MCF 10A (cell line): ENCODE data around the gene LRRC49. TPM values are rescaled to one million over a fixed set of nuclear protein-coding genes. Genes with fewer than 3 reads are reported as not detected.

Experiments used
- BruUV-seq: library from RNA; stranded (reverse); fragments of 400-500 nt; replicated peaks from 2 replicates; lab custom pipeline; 2021; lab: Mats Ljungman, UMichigan
- CTCF ChIA-PET: fragments of 300-600 bp; sonication (Branson Sonifier 250); formaldehyde crosslinking; extraction: SDS; loops from one replicate; lab custom pipeline; 2021; ENCODE audit warnings: antibody characterized with exemption, inconsistent platforms; lab: Yijun Ruan, JAX
- POLR2A ChIA-PET: fragments of 300-600, 350-650 bp; sonication (Branson Sonifier 250); formaldehyde crosslinking; extraction: SDS; loops from one replicate; lab custom pipeline; 2020; ENCODE audit warnings: antibody characterized with exemption, inconsistent platforms; lab: Yijun Ruan, JAX
- DNase-seq: peaks from one replicate; pipeline ENCODE4 v3.0.0-alpha.2; 2018; ENCODE audit not compliant: unreplicated experiment
- H3K27ac Mint-ChIP-seq: one replicate; pipeline ENCODE4 v1.8.0; 2022; ENCODE audit warnings: mild to moderate bottlenecking, low read depth, mixed read lengths; ENCODE audit not compliant: unreplicated experiment
- H3K27me3 Mint-ChIP-seq: one replicate; pipeline ENCODE4 v1.8.0; 2022; ENCODE audit warnings: mixed read lengths; ENCODE audit not compliant: insufficient read depth, unreplicated experiment
- H3K36me3 Mint-ChIP-seq: one replicate; pipeline ENCODE4 v1.8.0; 2022; ENCODE audit warnings: mild to moderate bottlenecking, moderate library complexity, mixed read lengths; ENCODE audit not compliant: insufficient read depth, unreplicated experiment
- H3K4me1 Mint-ChIP-seq: one replicate; pipeline ENCODE4 v1.8.0; 2022; ENCODE audit warnings: mixed read lengths; ENCODE audit not compliant: insufficient read depth, unreplicated experiment
- H3K4me3 Mint-ChIP-seq: one replicate; pipeline ENCODE4 v1.8.0; 2022; ENCODE audit warnings: mild to moderate bottlenecking, moderate library complexity, mixed read lengths; ENCODE audit not compliant: unreplicated experiment
- H3K9me3 Mint-ChIP-seq: one replicate; pipeline ENCODE4 v1.8.0; 2022; ENCODE audit warnings: mixed read lengths; ENCODE audit not compliant: unreplicated experiment
- intact Hi-C: fragments of 100-400 bp; cut with micrococcal nuclease; formaldehyde crosslinking; loops from 2 replicates; pipeline ENCODE4 v1.14.1; 2022
- total RNA-seq: library from RNA; stranded (reverse); gene quantifications from 2 replicates; pipeline ENCODE4 v1.2.3, GENCODE V29; 2022
- TF ChIP-seq, protein P1 (sequence below): fragments of 200-600 bp; IDR thresholded peaks from one replicate; pipeline ENCODE4 v1.8.0; 2022; ENCODE audit warnings: antibody characterized with exemption, mild to moderate bottlenecking; ENCODE audit not compliant: unreplicated experiment

LRRC49 gene
- total RNA-seq, 1 experiment from 2014 or later: 8.4 TPM

- peaks cover 11% of the 10 kb centered on the region for H3K9me3 Mint-ChIP-seq
- intact Hi-C loops: no loop called here
- no TSS peak for BruUV-seq
- peaks cover 9% of the 10 kb centered on the region for H3K4me1 Mint-ChIP-seq
- ChIA-PET POLR2A (interaction anchor here (0.6 to 1.3 kb wide), 5 partner anchors 12 to 783 kb away, joined by 3 to 6 read pairs (median 5); partner anchors contain the start of gene THSD4), CTCF (interaction anchor here (0.6 to 1.0 kb wide), 2 partner anchors 52 to 59 kb away, joined by 3 read pairs; partner anchors contain the start of gene THSD4)
- TF ChIP-seq, protein P1, sequence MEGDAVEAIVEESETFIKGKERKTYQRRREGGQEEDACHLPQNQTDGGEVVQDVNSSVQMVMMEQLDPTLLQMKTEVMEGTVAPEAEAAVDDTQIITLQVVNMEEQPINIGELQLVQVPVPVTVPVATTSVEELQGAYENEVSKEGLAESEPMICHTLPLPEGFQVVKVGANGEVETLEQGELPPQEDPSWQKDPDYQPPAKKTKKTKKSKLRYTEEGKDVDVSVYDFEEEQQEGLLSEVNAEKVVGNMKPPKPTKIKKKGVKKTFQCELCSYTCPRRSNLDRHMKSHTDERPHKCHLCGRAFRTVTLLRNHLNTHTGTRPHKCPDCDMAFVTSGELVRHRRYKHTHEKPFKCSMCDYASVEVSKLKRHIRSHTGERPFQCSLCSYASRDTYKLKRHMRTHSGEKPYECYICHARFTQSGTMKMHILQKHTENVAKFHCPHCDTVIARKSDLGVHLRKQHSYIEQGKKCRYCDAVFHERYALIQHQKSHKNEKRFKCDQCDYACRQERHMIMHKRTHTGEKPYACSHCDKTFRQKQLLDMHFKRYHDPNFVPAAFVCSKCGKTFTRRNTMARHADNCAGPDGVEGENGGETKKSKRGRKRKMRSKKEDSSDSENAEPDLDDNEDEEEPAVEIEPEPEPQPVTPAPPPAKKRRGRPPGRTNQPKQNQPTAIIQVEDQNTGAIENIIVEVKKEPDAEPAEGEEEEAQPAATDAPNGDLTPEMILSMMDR: no peak
- no peak overlapping the region for H3K4me3 Mint-ChIP-seq
- H3K27me3 Mint-ChIP-seq: no peaks in the 10 kb centered on the region
- no peak for DNase-seq
- no peaks in the 10 kb centered on the region for H3K36me3 Mint-ChIP-seq
- H3K27ac Mint-ChIP-seq: peak overlapping the region; percentile 42
Measured at GRCh38 chr15:71056111-71056510, 163.5 kb downstream of the LRRC49 start.

DNA sequence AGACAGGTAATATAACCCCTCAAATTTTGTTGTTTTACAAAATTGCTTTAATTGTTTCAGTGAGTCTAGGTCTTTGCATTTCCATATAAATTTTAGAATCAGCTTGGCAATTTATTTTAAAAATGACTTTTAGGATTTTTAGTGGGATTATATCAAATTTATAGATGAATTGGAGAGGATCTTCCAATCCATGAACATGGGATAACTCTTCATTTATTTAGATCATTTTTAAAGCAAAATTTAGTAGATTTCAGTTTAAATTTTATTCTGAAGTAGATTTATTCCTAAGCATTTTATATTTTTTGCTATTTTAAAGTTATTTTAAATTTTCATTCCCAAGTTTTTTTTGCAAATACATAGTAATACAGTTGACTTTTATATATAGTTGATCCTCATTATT is 164.5 kb downstream of the LRRC49 start:
- Mint-ChIP-seq H3K36me3 (no peaks in the 10 kb centered on the region), H3K27ac (no peak overlapping the region), H3K9me3 (peaks cover 17% of the 10 kb centered on the region), H3K4me1 (peaks cover 9% of the 10 kb centered on the region), H3K4me3 (no peak overlapping the region), H3K27me3 (no peaks in the 10 kb centered on the region)
- intact Hi-C loops: no loop called here
- no TSS peak for BruUV-seq
- CTCF ChIA-PET: interaction anchor here (0.6 to 1.0 kb wide), 2 partner anchors 51 to 99 kb away, joined by 3 read pairs; no protein-coding TSS in a partner anchor
- TF ChIP-seq, protein P1: no peak
- POLR2A ChIA-PET: interaction anchor here (0.7 to 1.3 kb wide), 4 partner anchors 13 to 58 kb away, joined by 3 to 6 read pairs (median 4); partner anchors contain the start of gene THSD4
- no peak for DNase-seq

DNA sequence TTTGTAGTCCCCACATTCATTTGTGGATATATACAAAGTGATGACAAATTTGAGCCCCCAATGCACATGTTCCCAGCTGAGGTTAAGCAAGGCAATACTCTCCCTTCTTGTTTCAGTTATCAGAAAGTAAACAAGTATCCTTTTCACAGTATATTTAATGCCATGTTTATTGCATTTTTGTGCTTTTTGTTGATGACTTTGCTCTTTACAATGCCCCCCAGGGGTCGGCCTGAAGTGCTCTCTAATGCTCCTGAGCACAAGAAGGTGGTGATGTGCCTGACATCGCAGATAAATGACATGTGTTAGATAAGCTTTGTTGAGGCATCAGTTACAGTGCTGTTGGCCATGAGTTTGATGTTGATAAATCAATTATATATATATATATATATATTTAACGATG is 165.0 kb downstream of the LRRC49 start:
- no peaks in the 10 kb centered on the region for H3K27me3 Mint-ChIP-seq
- peaks cover 9% of the 10 kb centered on the region for H3K4me1 Mint-ChIP-seq
- ChIA-PET CTCF (no interaction called here), POLR2A (no interaction called here)
- intact Hi-C loops: no loop called here
- BruUV-seq: no TSS peak
- H3K27ac Mint-ChIP-seq: no peak overlapping the region
- TF ChIP-seq, protein P1: no peak
- DNase-seq: no peak
- peaks cover 17% of the 10 kb centered on the region for H3K9me3 Mint-ChIP-seq
- H3K36me3 Mint-ChIP-seq: no peaks in the 10 kb centered on the region
- no peak overlapping the region for H3K4me3 Mint-ChIP-seq

- no peaks in the 10 kb centered on the region for H3K36me3 Mint-ChIP-seq
- no peak overlapping the region for H3K27ac Mint-ChIP-seq
- intact Hi-C loops: no loop called here
- no peaks in the 10 kb centered on the region for H3K27me3 Mint-ChIP-seq
- no peak for DNase-seq
- H3K4me1 Mint-ChIP-seq: no peaks in the 10 kb centered on the region
- no peak overlapping the region for H3K4me3 Mint-ChIP-seq
- H3K9me3 Mint-ChIP-seq: peaks cover 17% of the 10 kb centered on the region
- CTCF ChIA-PET: interaction anchor here (0.5 to 0.6 kb wide), 3 partner anchors 192 to 568 kb away, joined by 3 read pairs; no protein-coding TSS in a partner anchor
- BruUV-seq: no TSS peak
- POLR2A ChIA-PET: no interaction called here
- TF ChIP-seq, protein P1: no peak
Measured at GRCh38 chr15:71060983-71061382, 168.4 kb downstream of the LRRC49 start.
